Measurements from ENCODE around the gene CCDC34.

- TF ChIP-seq, protein P1, sequence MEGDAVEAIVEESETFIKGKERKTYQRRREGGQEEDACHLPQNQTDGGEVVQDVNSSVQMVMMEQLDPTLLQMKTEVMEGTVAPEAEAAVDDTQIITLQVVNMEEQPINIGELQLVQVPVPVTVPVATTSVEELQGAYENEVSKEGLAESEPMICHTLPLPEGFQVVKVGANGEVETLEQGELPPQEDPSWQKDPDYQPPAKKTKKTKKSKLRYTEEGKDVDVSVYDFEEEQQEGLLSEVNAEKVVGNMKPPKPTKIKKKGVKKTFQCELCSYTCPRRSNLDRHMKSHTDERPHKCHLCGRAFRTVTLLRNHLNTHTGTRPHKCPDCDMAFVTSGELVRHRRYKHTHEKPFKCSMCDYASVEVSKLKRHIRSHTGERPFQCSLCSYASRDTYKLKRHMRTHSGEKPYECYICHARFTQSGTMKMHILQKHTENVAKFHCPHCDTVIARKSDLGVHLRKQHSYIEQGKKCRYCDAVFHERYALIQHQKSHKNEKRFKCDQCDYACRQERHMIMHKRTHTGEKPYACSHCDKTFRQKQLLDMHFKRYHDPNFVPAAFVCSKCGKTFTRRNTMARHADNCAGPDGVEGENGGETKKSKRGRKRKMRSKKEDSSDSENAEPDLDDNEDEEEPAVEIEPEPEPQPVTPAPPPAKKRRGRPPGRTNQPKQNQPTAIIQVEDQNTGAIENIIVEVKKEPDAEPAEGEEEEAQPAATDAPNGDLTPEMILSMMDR (IDR thresholded peaks at IDR 0.05 in 4 of 5, conservative IDR thresholded peaks at IDR 0.05 in 1 of 5) = no peak
- TF ChIP-seq POLR2A (IDR thresholded peaks at IDR 0.05) = no peak
Observed at GRCh38 chr11:27409049-27409448, 46.0 kb upstream of the CCDC34 start.
